SHP77 (cell line): ENCODE data around the gene ZNF205.
A peak's percentile ranks its signal among the peaks of the same experiment; 100 is the strongest.
"Not testable (repeated sequence)": the region's sequence is repeated elsewhere in the genome, so short reads cannot be mapped to it uniquely, and the experiment has no call there.

Experiments
- DNase-seq, 2 experiments: peaks; one replicate each; lab custom pipeline; 2025; lab: John Stamatoyannopoulos, UW

The ZNF205 gene

GRCh38 chr16:3112058-3112880 lies at the start of gene ZNF205:
Gene ZNF205, plus strand, starts transcription at chr16:3112586. Its CDS starts 845 bp downstream, at chr16:3113431.
- DNase-seq, result peak; percentile 86 to 88

GRCh38 chr16:3063625-3064386 lies 48.6 kb upstream of the ZNF205 start:
- no peak for DNase-seq

- DNase-seq, result no peak
Observed at GRCh38 chr16:3065069-3065741, 47.2 kb upstream of the ZNF205 start, which contains the start of gene IL32. Gene IL32, plus strand, starts transcription at chr16:3065640. Its CDS starts 172 bp downstream, at chr16:3065812.

- no peak for DNase-seq
Observed at GRCh38 chr16:3065742-3066439, 46.5 kb upstream of the ZNF205 start.

- no peak for DNase-seq
Observed at GRCh38 chr16:3066440-3066748, 46.0 kb upstream of the ZNF205 start.

- DNase-seq, result no peak
Observed at GRCh38 chr16:3068487-3068886, 43.9 kb upstream of the ZNF205 start.

- not testable (repeated sequence) for DNase-seq
Observed at GRCh38 chr16:3069146-3069545, 43.2 kb upstream of the ZNF205 start.

- no peak for DNase-seq
Observed at GRCh38 chr16:3070608-3071111, 41.7 kb upstream of the ZNF205 start.

- no peak for DNase-seq
Observed at GRCh38 chr16:3071655-3072054, 40.7 kb upstream of the ZNF205 start.

- not testable (repeated sequence) for DNase-seq
Observed at GRCh38 chr16:3072148-3072547, 40.2 kb upstream of the ZNF205 start.

GRCh38 chr16:3072576-3073263 lies 39.7 kb upstream of the ZNF205 start:
- not testable (repeated sequence) for DNase-seq

GRCh38 chr16:3073448-3073847 lies 38.9 kb upstream of the ZNF205 start:
- DNase-seq, result no peak

- DNase-seq, result no peak
Observed at GRCh38 chr16:3074860-3075522, 37.4 kb upstream of the ZNF205 start.

- DNase-seq, result no peak
Observed at GRCh38 chr16:3075523-3075915, 36.9 kb upstream of the ZNF205 start.

- not testable (repeated sequence) for DNase-seq
Observed at GRCh38 chr16:3075946-3076345, 36.4 kb upstream of the ZNF205 start.

GRCh38 chr16:3076577-3076976 lies 35.8 kb upstream of the ZNF205 start:
- no peak for DNase-seq

GRCh38 chr16:3080024-3080423 lies 32.4 kb upstream of the ZNF205 start:
- DNase-seq, result no peak

GRCh38 chr16:3081957-3082356 lies 30.4 kb upstream of the ZNF205 start:
- DNase-seq, result not testable (repeated sequence)

- not testable (repeated sequence) for DNase-seq
Observed at GRCh38 chr16:3083408-3083807, 29.0 kb upstream of the ZNF205 start.

GRCh38 chr16:3084491-3084890 lies 27.9 kb upstream of the ZNF205 start:
- DNase-seq, result no peak
